Stimulated activated CD8-positive, alpha-beta memory T cell treated with anti-CD3 and anti-CD28 coated beads, Interleukin-15, amount 100 ng/mL, for 1 hour (primary cell): ENCODE measurements around the gene PLPPR1.

ENCODE experiments used
- DNase-seq: peaks from one replicate; pipeline ENCODE4 v3.0.0-alpha.2; 2020; ENCODE audit warnings: low read depth

PLPPR1 gene

DNA sequence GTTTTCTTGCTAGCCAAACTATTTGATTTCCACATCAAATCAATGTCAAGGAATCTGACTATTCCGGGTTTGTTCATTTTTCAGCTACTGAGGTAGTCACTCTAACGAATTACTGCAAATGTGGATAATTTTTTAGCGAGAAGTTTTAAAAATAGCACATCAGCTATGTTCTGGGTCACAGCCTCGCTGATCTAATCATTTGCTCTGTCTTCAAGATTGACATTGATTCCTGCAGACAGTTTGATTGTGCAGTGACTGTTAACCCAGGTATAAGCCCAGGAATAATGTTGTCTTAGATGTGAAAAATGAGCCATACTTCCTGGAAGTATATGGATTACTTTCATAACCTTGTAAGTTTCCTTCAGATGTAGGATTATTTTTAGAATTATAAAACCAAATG, 181.1 kb downstream of the PLPPR1 start:
- no peak for DNase-seq

DNA sequence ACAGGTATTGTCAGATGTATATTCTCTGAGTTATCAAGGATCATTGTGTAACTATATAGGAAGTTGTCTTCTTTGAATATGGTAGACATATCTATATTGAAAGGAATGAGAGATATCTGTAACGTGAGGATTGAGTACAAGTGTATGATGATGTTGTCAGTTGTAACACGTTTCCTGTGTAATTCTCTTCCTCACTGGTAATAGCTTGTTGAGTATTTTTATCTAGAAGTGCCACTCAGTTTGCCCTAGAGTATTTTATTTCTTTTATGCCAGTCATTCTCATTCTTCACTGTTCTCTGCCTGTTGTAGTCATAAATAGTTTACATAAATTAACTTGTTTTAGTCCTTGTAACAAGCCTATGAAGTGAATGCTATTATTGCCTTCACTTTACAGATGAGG, 184.1 kb downstream of the PLPPR1 start:
- DNase-seq, result no peak

DNA sequence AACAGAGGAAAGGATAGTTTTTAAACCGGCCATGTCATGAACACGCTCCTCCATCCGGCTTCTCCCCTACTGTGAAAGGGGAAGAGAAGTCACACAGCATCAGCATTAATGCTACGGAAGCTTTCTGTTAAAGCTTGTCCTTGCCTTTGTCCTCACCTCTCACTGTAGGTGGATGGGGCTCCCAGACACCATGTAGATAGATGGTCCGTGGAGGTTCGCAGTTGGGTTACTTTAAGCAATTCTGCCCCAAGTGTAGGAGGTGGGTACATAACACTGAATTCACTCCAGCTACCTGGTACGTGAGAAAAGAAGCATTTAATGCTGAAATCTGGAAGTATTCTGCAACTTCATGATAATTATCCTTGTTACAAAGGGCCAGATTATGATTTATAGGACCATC, 190.5 kb downstream of the PLPPR1 start:
- DNase-seq, result no peak

DNA sequence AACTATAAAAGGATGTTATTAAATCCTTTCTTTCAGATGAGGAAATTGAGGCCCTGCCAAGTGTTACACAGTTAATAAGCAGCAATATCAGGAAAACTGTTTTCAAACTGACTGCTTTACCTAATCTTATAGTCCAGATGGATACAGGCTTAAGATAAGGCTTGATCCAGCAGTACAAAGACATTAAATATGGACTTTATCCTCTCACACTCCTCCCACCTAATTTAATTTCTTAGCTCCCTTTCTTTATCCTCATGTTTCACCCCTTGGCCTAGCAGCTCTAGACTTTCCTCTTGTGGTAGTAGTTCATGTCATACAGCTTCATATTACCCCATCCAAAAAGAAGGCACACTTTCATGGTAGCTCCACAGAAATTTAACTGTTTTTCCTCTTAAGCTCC, 191.8 kb downstream of the PLPPR1 start:
- DNase-seq, result no peak

DNA sequence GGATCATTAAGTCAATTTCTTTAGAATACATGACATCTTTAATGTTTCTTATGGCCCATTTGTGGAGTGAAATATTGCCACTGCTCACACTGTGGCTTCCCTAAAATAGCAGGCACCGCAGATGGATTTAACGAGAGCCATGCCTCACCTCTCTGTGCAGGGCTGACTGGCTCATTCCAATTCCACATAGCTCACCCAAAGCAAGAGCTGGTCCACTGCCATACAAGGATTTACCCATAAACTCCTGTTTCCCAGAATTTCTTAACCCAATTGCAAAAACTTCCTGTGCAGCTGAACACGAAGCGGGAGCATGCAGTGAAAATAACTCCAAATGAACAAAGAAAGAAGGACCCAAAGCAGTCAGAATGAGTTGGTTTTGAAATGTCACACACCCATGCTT, 196.7 kb downstream of the PLPPR1 start:
- DNase-seq, result no peak

DNA sequence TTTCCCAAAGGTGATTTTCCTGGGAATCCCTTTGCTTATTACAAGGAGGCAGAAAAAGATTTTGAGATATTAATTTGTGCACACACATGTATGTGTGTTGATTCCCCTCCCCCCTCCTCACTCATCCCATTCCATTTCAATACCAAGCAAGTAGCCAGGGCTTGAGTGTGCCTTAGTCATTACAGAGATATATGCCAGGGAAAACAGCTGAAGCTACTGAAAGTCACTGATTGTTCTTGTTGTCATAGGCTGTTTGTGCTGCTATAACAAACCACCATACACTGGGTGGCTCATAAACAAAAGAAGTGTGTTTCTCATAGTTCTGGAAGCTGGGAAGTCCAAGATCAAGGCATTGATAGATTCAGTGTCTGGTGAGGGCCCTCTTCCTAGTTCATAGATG, 197.6 kb downstream of the PLPPR1 start:
- DNase-seq, result no peak

DNA sequence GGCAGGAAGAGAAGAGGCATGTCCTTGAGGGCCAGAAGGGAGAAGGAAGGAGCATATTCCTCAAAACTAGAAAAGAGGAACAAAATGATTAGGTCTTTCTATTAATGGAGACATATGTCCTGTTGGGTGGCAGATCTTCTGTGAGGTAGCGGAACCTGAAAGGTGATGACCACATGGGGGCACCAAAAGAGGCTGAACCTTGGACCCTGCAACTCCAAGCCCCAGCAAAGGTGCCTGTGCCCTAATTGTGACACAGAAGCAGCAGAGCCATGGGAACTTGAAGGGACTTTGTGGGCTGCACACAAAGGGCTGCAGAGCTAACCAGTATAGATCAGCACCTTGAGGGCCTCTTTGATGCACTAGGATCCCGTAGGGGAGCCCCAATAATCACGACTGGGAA, 198.3 kb downstream of the PLPPR1 start:
- no peak for DNase-seq

DNA sequence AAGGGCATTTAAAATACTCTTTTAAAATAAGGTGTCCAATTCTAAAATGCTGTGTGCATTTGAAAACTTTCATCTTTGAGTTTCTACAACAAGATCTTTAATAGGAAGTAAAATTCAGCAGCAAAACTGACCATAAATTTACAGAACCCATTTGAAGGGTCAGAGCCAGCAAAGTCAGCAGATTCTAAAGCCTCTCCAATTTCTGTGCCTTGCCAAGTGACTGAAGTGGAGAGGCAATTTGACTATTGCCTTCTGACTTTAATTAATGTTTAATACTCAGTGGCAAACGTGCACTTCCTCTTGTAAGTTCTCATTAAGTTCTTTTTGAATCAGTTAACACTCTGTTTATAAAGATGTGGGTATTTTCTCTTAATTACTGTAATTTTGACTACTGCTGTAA, 201.1 kb downstream of the PLPPR1 start:
- DNase-seq, result no peak

DNA sequence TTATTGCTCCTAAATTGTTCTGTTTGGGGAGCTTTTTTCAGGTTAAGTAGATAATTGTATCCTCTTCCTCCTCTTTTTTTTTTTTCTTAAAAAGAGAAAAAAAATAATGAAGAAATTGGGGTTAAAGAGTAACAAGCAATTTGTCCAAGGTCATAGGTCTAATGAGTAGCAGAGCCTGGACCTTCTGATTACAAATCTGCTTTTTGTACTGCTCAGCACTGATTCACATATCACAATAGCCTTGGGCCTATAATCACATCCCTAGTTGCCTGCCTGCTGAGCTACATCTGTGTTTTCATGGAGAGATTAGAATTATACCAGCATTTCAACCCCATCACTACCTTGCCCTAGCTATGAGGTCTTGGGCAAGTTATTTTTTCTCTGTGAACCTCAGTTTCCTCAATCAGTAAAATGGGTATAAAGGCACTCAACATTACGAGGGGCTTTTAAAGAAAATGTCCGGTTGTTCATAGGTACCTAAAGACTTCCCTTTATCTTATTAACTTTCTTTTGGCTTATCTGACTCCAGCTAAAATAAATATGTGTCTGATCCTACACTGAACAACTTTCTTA, 204.0 kb downstream of the PLPPR1 start:
- no peak for DNase-seq

DNA sequence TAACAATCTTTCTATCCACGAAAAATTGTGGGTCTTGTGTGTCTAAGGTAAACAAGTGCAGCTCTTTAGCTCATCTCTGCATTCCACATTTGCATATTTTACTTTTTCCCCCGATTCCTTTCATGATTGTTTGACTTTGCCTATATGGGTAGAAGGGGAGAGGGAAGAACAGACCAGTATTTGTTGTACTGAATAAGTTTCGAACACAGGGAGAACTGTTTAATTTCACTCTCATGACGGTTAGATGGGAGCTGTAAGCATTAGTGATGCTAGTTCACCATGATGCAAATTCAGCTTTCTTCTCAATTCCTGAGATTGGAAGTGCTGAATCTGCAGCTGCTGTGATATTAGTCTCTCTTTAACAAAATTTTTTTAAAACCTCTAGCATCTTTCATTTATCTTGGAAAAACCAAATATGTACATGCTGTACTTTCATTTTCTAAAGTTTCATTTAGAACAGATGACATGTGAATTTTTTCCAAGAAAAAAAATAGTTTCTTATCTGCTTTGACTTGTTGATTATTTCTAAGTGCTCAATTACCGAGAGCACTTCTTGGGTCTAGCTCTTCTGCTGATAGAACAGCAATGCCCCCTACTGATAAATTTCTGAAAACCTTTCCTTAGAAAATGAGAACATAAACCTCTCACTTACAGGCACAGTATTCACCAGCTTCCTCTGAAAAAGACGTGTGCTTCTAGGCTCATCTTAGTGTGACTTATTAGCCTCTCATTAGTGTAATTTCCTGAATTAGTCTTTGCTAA, 206.8 kb downstream of the PLPPR1 start:
- DNase-seq, result no peak

DNA sequence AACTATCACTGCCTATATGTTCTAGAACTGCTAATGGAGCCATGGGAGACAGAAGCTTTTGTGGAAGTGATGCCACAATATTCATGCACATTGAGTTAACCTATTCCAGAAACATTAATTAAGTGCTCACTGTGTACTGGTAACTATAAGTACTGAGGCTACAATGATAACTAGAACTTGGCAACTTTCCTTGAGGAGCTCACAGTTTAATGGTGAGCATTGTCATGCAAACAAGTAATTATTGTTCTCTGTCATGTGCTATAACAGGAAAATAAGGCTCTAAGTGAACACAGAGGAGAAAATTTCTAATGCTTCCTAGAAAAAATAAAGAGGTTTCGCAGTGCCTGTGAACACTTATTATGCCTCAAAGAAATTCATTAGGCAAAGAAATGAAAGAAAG, 214.1 kb downstream of the PLPPR1 start:
- no peak for DNase-seq

DNA sequence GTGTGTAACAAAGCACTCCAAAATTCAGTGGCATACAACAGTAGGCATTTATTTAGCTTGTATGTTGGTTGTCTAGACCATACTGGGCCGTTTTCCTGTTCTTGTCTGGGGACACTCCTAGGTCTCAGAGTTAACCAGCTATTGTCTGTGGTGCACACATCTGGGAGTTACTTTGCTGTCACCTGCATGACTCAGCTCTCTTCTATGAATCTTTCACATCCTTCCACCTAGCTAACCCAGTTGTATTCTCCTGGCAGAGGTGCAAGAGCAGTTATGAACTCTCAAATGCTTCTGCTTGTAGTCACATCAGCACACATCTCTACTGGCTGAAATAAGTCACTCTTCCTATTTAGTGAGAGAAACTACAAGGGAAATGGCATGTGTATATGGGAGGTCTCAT, 218.2 kb downstream of the PLPPR1 start:
- DNase-seq, result no peak

DNA sequence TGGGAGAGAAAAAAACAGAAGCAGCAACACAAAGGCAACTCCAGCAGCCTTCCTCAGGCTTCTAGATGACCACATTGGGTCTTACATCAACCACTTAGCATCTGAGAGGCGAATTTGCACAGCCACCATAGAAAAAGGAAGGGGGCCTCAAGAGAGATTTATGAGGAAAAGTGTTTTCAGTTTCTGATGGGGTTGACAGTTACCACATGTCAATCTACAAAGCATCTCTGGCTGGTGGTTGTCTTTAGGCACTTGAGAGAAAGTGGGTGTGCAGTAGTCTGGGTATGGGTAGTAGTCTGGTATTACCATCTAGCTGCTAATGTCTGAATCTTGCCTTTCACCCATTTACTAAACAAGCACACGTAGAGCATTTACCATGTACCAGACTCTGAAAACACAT, 218.8 kb downstream of the PLPPR1 start:
- DNase-seq, result no peak

DNA sequence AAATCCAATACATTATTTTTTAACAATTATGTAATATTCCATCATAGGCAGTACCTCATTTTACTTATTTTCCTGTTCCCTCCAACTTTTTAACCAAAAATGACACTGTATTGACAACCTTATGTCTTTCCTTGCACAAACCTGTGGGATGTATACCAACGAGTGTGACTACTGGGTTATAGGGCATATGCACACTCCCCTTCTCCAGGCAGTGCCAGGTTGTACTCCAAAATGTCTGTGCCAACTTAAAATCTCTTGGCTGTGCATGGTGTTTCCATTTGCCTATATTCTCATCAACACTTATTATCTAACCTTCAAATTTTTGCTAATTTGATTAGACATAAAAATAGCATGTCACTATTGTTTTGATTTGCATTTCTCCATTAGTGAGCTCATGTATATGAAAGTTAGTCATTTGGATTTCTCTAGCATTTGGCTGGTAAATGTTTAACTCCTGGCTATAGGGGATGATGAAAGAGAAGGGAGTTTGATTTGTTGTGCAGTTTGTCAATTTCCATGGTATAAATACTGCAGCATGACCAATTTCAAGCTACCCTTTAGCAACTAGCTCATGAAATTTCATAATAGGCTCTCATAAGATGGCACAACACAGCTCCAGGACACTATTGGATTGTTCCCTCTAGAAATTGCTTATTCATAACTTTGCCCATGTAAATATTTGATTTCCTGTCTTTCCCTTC, 226.4 kb downstream of the PLPPR1 start:
- DNase-seq, result no peak

DNA sequence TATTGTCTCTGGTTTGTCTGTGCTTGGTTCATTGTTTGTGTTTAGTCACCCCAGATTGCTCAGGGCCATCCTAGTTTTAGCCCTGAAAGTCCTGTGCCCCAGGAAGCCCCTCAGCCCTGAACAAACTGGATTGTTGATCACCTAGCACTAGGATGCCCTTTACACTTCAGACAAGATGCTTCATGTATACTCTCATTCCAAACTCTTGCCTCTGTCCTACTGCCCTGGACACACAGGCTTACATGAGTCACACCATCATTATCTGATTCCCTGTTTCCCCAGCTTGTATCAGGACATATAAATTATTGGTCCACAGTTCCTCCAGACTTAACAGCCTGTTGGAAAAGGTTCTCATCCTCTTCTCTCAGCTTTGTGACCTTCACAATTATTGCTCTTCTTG, 236.2 kb downstream of the PLPPR1 start:
- DNase-seq, result no peak

DNA sequence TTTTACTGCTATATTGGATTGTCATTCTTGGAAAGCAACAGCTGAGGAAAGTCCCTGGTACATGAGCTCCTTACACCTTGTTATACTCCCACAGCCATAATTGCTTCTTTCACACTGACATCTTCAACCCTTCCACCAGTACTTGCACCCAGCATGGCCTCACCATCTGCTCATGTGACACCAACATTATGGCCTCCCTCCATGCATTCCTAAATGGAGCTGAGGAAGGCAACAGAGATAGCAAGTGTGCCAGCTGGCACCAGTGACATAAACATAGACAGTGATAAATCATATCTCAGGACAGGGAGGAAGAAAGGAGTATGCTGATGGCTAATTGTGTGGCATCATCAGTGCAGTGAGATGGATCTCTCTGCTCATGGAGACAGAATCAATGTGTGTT, 236.7 kb downstream of the PLPPR1 start:
- no peak for DNase-seq

DNA sequence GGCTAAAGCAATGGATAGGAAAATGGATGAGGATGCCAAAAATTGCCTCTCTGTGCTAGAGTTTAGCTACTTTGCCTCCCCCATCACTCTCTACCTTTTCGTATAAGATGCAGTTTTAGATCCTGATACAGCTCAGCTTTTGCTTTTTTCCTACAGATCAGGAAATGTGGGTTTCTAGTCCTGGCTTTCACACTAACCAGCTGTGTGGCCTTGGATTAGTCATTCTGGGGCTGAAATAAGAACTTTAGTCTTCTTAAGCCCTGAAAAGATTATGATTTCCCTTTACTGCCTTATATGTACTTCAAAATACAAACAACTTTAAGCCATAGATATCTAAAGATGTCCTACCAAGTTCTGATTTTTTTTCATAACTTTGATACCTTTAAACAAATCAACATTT, 239.9 kb downstream of the PLPPR1 start:
- no peak for DNase-seq

DNA sequence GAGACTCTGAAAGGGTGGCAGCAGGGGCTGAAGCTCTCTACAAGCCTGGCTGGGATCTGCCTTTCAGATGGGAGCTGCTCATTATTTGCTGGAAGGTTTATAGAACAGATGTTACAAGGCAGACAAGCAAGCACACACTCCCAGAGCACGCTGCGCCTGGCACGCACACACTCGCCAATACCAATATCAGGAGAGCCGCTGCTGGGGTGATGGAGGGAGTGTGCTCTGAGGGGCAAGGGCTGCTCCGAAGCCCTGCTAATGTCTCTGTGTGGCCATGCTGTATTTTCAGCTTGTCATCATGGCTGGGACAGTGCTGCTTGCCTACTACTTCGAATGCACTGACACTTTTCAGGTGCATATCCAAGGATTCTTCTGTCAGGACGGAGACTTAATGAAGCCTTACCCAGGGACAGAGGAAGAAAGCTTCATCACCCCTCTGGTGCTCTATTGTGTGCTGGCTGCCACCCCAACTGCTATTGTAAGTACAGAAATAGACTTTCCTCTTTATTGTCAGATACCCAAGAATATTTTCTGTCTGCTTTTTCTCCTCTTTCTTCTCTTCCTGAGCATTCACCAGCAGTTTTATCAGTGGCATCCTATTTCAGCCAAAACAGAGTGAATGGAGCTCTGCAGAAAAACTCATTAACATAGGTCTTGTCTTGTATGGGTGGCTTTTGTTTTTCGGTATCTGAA, 241.2 kb downstream of the PLPPR1 start:
- no peak for DNase-seq

DNA sequence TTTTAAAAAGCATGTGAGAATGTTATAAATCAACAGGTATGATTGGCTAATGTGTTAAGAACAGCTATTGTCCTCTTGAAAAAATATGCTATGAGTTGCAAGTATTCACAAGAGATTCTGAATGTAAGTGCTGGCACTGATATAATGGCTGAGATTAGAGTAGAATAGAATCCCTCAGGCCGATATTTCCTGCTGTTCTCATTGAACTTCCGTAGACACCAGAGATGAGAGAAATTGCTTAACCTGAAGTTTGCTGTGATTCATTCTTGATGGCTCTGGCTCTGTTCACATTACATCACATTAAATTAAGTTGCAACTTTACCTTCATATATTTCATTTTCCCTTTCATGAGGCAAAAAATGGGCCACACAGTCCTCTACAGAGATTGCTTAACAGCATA, 241.8 kb downstream of the PLPPR1 start:
- DNase-seq, result no peak

DNA sequence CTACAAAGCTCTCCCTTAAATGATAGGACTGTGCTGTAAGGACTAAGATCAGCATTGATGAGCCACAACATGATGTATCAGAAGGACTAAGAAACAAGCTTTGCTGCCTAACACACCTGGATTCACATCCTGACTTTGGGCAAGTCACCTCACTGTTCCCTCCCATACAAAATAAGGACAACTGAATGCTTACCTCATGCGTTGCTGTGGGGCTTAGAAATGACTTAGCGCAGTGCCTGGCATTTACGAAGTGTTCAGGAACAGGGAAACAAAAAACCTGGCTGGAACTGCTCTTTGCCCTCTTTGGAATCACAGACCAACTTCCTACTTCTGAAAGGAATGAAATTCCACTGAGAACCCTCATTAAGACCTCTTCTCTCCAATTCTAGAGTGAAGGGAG, 242.6 kb downstream of the PLPPR1 start:
- no peak for DNase-seq

DNA sequence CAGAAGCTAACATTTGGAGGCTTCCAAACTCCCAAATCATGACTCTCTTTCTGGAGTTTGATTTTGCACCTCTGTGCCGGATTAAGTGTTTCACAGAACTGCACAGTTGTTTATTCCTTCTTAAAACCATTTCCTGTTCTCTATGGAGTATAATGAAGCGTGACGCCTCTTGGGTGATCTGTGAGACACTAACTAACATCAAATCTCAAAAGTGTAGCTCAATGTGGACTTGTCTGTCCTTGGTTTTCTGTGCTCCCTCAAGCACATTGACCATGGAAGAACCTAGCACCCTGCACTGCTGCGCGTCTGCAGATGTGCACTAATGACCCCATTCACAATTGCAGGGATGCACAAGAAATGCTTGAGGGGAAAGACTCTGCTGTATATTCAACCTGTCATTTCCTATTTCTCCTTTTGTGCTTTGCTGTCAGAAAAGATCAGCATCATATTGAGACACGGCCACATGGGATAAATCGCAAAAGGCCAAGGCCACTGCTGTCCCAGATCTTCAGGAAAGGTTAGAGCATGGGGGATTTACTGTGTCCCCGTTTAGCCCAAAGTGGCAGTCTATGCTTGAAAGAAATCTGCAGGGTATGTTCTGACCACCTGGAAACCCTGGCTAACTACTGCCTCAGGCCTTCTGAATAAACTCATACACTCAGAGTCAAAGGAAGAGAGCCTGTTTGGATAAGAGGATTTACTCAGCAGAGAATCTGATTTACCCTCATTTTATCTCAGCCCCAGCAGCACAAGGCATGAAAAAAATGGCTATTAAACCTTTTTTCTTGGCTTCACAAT, 246.6 kb downstream of the PLPPR1 start:
- DNase-seq, result no peak

DNA sequence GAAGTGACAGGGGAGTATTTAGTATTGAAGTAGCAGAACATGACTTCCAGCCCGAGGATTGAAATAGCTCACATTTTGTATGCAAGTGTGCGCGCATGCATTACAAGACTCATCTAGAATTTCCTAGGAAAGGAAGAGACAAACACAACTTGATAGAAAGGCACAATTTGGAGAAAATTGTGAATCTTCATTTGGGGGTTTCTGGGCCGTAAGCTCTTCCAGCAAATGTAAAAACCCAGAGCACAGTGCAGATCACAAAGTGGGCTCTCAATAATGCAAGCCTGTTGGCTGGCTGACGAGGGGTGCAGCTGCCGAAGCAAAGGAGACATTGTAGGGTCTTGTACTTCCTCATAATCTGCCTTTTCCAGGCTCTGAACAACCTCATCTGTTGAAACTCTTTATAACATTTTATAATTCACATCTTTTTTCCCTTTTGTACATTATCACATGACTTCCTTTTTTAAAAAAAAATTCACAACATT, 247.3 kb downstream of the PLPPR1 start:
- DNase-seq, result no peak
